Stomach (tissue), 9 donors: ENCODE measurements around the gene ZNF436. TPM values are rescaled to one million over a fixed set of nuclear protein-coding genes. Genes with fewer than 3 reads are reported as not detected.

Experiments
- DNase-seq, 2 donors: peaks; one replicate each; pipeline versions ENCODE4 v3.0.0 to v3.0.0-alpha.2; 2013 to 2019
- H3K27ac ChIP-seq, 5 donors: fragments of 200-600 bp in 4 of 5; sonication (generic) in 4 of 5; one replicate each; pipeline ENCODE4 v1.5.1; 2013 to 2019; ENCODE audit warnings: mild to moderate bottlenecking in 1 of 5, moderate library complexity in 1 of 5
- H3K27me3 ChIP-seq, 3 donors: fragments of 200-600 bp; sonication (generic); one replicate each; pipeline ENCODE4 v1.5.1; 2017 to 2019; ENCODE audit warnings: mixed run types in 1 of 3
- H3K36me3 ChIP-seq, 4 donors: fragments of 200-600 bp; sonication (generic); 1 replicate in 3 of 4; 2 replicates in 1 of 4; pipeline ENCODE4 v1.5.1; 2016 to 2019
- H3K4me1 ChIP-seq, 4 donors: fragments of 200-600 bp; sonication (generic); one replicate each; pipeline ENCODE4 v1.5.1; 2016 to 2019
- H3K4me3 ChIP-seq, 4 donors: fragments of 200-600 bp; sonication (generic) in 3 of 4; one replicate each; pipeline ENCODE4 v1.5.1; 2016 to 2019; ENCODE audit warnings: mild to moderate bottlenecking in 1 of 4
- H3K9me3 ChIP-seq, 4 donors: fragments of 200-600 bp; sonication (generic); one replicate each; pipeline ENCODE4 v1.5.1; 2016 to 2019
- EP300 ChIP-seq: sonication (generic); formaldehyde crosslinking; IDR thresholded peaks from one replicate; pipeline ENCODE4 v1.6.1; 2017; ENCODE audit warnings: antibody characterized with exemption
- POLR2A ChIP-seq, 4 donors: fragments of 450-650 bp; IDR thresholded peaks; one replicate each; pipeline ENCODE4 v1.6.1; 2016; ENCODE audit warnings: antibody characterized with exemption in 4 of 4, control low read depth in 2 of 4, mild to moderate bottlenecking in 1 of 4, moderate library complexity in 1 of 4
- POLR2AphosphoS5 ChIP-seq, 3 donors: sonication (generic); formaldehyde crosslinking; IDR thresholded peaks; one replicate each; pipeline ENCODE4 v1.6.1; 2016; ENCODE audit warnings: antibody characterized with exemption in 3 of 3
- WGBS, 5 donors: extraction: QIAGEN DNeasy Blood & Tissue Kit in 3 of 5; methylation state at CpG; one replicate each; pipeline versions ENCODE4 v1.1.5 to v1.1.7; 2013 to 2018; 5-methylcytosine and 5-hydroxymethylcytosine counted together
- intact Hi-C: fragments of 100-400 bp; cut with DNase I; formaldehyde crosslinking; loops from one replicate; pipeline ENCODE4 v1.15.1; 2023; ENCODE audit warnings: low total_unique reads
- polyA plus RNA-seq, 3 donors: library from polyadenylated mRNA; stranded (reverse); fragments of 200-250 nt; gene quantifications; one replicate each; pipeline ENCODE4 v1.2.3, GENCODE V29; 2013
- total RNA-seq, 5 donors: library from RNA; depleted of rRNA; stranded (reverse); fragments of >200 nt; gene quantifications; one replicate each; pipeline versions ENCODE4 v1.1.0 to v1.2.3, GENCODE V29; 2014 to 2016
- TF ChIP-seq, protein P1 (sequence below), 7 experiments: fragments of 450-650 bp in 4 of 7; fragments of 200-600 bp in 3 of 7; sonication (generic) in 3 of 7; IDR thresholded peaks; one replicate each; pipeline ENCODE4 v1.5.1; 2016 to 2019; ENCODE audit warnings: antibody characterized with exemption in 7 of 7, control low read depth in 2 of 7, mild to moderate bottlenecking in 1 of 7
- donor health status: healthy with polysubstance abuse.
- donor health status: Bipolar disorder and iron deficiency.
- donor health status: healthy.

The ZNF436 gene
- total and polyA plus RNA-seq, 8 donors = 3.1 to 29.9 (median 9.3) TPM

DNA sequence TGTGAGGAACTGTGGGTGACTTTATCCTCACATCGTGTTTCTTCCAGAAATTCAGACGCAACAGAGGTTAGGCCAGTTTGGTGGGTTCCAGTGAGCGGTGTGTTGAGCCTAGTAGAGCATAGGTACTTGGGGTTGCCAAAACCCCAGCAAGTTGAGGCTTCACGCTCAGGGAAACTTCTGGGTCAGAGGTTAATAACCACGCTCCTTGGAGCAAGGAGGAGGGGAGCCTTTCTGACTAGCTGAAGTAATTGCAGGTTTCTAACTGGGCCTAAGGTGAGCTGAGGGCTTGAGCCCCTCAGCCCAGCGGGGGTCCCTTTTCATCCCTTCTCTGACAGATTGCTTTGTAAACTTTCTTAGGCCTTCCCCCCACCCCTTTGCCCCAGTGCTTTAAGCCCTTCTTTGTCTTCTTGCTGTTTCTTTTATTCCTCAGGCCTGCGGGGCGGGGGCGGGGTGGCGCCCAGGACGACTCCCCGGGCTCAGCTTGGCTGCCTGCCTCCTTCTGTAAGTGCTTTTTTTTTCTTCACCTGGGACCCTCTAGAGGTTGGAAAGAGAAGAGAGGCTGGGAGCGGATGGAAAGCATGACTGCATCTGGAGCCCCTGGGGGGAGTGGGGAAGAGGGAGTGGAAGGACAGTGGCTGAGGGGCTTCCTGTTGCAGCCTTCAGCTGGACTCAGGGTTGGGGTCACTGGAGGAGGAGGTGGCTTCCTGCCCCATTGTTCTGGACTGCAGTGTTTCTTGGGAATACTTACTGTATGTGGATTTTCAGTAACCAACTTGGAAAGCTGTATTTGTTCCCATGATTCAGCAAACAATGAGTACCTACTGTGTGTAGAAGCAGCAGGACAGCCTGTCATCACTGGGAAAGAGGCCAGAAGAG, 1.3 kb upstream of the ZNF436 start:
- H3K36me3 ChIP-seq = peaks cover 0 to 12% (median 7%) of the 10 kb centered on the region in 4 donors
- DNase-seq = peak in 1 of 2 donors; percentile 81
- H3K9me3 ChIP-seq = no peaks in the 10 kb centered on the region
- whole genome bisulfite sequencing, 5 donors = 18 to 29% (median 23%) methylated on average over 13 of the region's 13 CpGs
- H3K4me1 ChIP-seq = peaks cover 38 to 52% (median 46%) of the 10 kb centered on the region in 4 donors
- intact Hi-C loops = no loop called here
- no peaks in the 10 kb centered on the region for H3K27me3 ChIP-seq
- peak overlapping the region in 2 of 4 donors; percentile 66 to 77 for H3K4me3 ChIP-seq
- peak overlapping the region; percentile 57 to 98 (median 97) for H3K27ac ChIP-seq
- TF ChIP-seq POLR2A (IDR thresholded peaks at IDR 0.05) (no peak), POLR2AphosphoS5 (IDR thresholded peaks at IDR 0.05) (no peak), EP300 (no peak)
- TF ChIP-seq, protein P1, sequence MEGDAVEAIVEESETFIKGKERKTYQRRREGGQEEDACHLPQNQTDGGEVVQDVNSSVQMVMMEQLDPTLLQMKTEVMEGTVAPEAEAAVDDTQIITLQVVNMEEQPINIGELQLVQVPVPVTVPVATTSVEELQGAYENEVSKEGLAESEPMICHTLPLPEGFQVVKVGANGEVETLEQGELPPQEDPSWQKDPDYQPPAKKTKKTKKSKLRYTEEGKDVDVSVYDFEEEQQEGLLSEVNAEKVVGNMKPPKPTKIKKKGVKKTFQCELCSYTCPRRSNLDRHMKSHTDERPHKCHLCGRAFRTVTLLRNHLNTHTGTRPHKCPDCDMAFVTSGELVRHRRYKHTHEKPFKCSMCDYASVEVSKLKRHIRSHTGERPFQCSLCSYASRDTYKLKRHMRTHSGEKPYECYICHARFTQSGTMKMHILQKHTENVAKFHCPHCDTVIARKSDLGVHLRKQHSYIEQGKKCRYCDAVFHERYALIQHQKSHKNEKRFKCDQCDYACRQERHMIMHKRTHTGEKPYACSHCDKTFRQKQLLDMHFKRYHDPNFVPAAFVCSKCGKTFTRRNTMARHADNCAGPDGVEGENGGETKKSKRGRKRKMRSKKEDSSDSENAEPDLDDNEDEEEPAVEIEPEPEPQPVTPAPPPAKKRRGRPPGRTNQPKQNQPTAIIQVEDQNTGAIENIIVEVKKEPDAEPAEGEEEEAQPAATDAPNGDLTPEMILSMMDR (IDR thresholded peaks at IDR 0.05) = no peak

DNA sequence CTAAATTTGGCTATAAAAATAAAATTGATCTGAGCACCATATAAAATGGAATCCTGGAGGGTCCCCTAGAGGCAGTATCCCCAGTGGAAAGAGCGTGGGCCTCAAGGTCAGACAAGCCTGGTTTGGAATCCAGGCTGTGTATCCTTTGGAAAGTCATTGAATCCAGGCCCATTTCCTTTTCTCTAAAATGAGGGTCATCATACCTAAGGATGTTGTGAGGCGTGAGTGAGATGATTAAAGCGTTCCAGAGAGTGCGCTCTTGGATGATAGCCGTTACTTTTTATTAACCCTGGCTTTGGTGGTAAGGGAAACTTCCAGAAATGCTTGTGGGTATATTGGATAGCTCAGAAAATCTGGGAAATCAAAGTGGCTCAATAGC, 683 bp upstream of the ZNF436 start:
- DNase-seq = peak in 1 of 2 donors; percentile 40
- intact Hi-C loops = no loop called here
- TF ChIP-seq POLR2AphosphoS5 (IDR thresholded peaks at IDR 0.05) = no peak
- no peak for TF ChIP-seq EP300
- TF ChIP-seq POLR2A (IDR thresholded peaks at IDR 0.05) = no peak
- TF ChIP-seq, protein P1 (IDR thresholded peaks at IDR 0.05) = no peak
- Histone ChIP-seq H3K9me3 (peaks cover 0 to 3% (median 0%) of the 10 kb centered on the region in 4 donors), H3K36me3 (peaks cover 0 to 18% (median 13%) of the 10 kb centered on the region in 4 donors), H3K4me3 (peak overlapping the region; percentile 66 to 77 (median 70)), H3K27me3 (no peaks in the 10 kb centered on the region), H3K4me1 (peaks cover 38 to 52% (median 47%) of the 10 kb centered on the region in 4 donors), H3K27ac (peak overlapping the region; percentile 57 to 98 (median 97))
- 30 to 57% (median 43%) methylated on average over 5 of the region's 5 CpGs for whole genome bisulfite sequencing, 5 donors

DNA sequence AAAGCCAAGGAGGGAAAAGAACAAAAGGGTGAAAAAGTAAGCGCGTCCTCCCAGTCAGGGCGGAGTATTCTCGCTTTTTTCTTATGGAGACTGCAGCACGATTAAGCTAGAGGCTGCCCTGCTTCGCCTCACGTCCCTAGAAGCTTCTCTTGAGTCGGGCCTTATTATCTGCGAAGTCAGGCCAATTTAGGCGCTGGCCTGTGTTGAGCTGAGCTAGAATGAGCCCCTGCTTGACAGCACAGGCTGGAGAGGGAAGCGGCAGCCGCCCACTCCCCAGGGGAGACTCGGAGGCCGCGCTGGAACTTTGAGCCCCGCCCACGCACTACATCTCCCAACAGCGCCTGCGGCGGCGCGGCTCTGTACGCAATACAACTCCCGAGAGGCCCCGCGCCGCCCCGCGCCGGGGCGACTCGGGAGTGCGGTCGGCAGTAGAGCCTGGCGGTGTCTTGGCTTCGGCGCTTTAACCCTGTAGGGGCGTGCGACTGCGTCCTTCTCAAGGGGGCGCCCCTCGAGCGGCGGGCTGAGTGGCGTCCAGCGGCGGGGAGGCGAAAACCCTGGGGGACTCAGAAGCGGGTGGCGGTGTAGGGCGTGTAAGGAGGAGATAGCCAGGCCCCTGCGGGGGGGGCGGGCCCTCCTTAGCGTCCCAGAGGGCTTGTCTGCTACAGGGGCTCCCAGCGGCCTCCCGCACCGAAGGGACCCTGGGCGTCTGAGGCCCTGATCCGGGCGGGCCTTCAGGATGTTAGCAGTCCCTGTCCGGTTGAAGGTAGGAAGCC, 888 bp downstream of the ZNF436 start:
- Histone ChIP-seq H3K9me3 (peaks cover 0 to 19% (median 7%) of the 10 kb centered on the region in 4 donors), H3K27ac (peak overlapping the region; percentile 95 to 98 (median 98)), H3K36me3 (peaks cover 6 to 34% (median 29%) of the 10 kb centered on the region in 4 donors), H3K4me1 (peaks cover 38 to 52% (median 47%) of the 10 kb centered on the region in 4 donors), H3K27me3 (no peaks in the 10 kb centered on the region), H3K4me3 (peak overlapping the region; percentile 66 to 77 (median 70))
- WGBS, 5 donors = 0 to 1% (median 0%) methylated on average over 33 to 61 of the region's 61 CpGs
- TF ChIP-seq EP300 = no peak
- TF ChIP-seq POLR2A (IDR thresholded peaks at IDR 0.05) = peak in 2 of 4 donors; percentile 60 to 68
- TF ChIP-seq POLR2AphosphoS5 (IDR thresholded peaks at IDR 0.05) = peak; percentile 84 to 88 (median 85)
- TF ChIP-seq, protein P1 (IDR thresholded peaks at IDR 0.05) = peak in 1 of 7 experiments; percentile 15
- peak; percentile 92 to 97 for DNase-seq
- intact Hi-C loops = no loop called here
